HepG2 (cell line): ENCODE results near the gene GBP7. TPM values are rescaled to one million over a fixed set of nuclear protein-coding genes. Genes with fewer than 3 reads are reported as not detected.

Source experiments
- ELF3 ChIP-seq: IDR thresholded peaks from 2 replicates; pipeline ENCODE4 v1.6.1; 2016; ENCODE audit warnings: missing genetic modification reagents, missing compliant biosample characterization
- HDAC6 ChIP-seq: fragments of 200-600 bp; sonication (generic); IDR thresholded peaks from 2 replicates; pipeline ENCODE4 v1.7.0; 2017; ENCODE audit warnings: mild to moderate bottlenecking, antibody characterized with exemption, low read length, low read depth
- HOXA5 ChIP-seq: sonication (generic); formaldehyde crosslinking; IDR thresholded peaks from 2 replicates; pipeline ENCODE4 v1.4.0; 2020; ENCODE audit warnings: missing genetic modification reagents
- IRF2 ChIP-seq: IDR thresholded peaks from 2 replicates; pipeline ENCODE4 v1.6.1; 2018; ENCODE audit warnings: missing genetic modification reagents, missing compliant biosample characterization
- MTF1 ChIP-seq: sonication (generic); formaldehyde crosslinking; IDR thresholded peaks from 2 replicates; pipeline ENCODE4 v1.5.0; 2020; ENCODE audit warnings: missing genetic modification reagents
- MYNN ChIP-seq: sonication (generic); formaldehyde crosslinking; IDR thresholded peaks from 2 replicates; pipeline ENCODE4 v1.4.0; 2020; ENCODE audit warnings: mild to moderate bottlenecking, low read depth, missing genetic modification reagents
- NFKBIZ ChIP-seq: IDR thresholded peaks from 2 replicates; pipeline ENCODE4 v1.6.1; 2018; ENCODE audit warnings: missing genetic modification reagents, missing compliant biosample characterization
- NR2C2 ChIP-seq: sonication (generic); formaldehyde crosslinking; IDR thresholded peaks from 2 replicates; pipeline ENCODE4 v1.4.0; 2020; ENCODE audit warnings: missing genetic modification reagents, mild to moderate bottlenecking, moderate library complexity, borderline replicate concordance
- PCBP1 ChIP-seq: fragments of 200-400 bp; formaldehyde crosslinking; IDR thresholded peaks from 2 replicates; pipeline ENCODE4 v1.6.1; 2017; ENCODE audit warnings: mild to moderate bottlenecking, low read depth, low read length, borderline replicate concordance
- SIN3B ChIP-seq: fragments of 150-350 bp; IDR thresholded peaks from 2 replicates; pipeline ENCODE4 v1.6.1; 2014; ENCODE audit warnings: low read length
- SMC3 ChIP-seq: IDR thresholded peaks from 2 replicates; pipeline ENCODE4 v1.6.1; 2011; ENCODE audit warnings: low read length, improper control_type of control experiment
- SNRNP70 ChIP-seq: fragments of 200-400 bp; formaldehyde crosslinking; IDR thresholded peaks from 2 replicates; pipeline ENCODE4 v1.6.1; 2017; ENCODE audit warnings: mild to moderate bottlenecking, low read depth, low read length, moderate library complexity
- SSRP1 ChIP-seq: IDR thresholded peaks from 2 replicates; pipeline ENCODE4 v1.6.1; 2016; ENCODE audit warnings: control low read depth
- STAG1 ChIP-seq: sonication (generic); formaldehyde crosslinking; IDR thresholded peaks from 2 replicates; pipeline ENCODE4 v1.4.0; 2020; ENCODE audit warnings: missing genetic modification reagents
- TBX3 ChIP-seq: fragments of 450-650 bp; IDR thresholded peaks from 2 replicates; pipeline ENCODE4 v1.6.1; 2017; ENCODE audit warnings: antibody characterized with exemption, mild to moderate bottlenecking, inconsistent platforms, borderline replicate concordance
- ZEB1 ChIP-seq: IDR thresholded peaks from 2 replicates; pipeline ENCODE4 v1.6.1; 2012; ENCODE audit warnings: mild to moderate bottlenecking, low read depth, inconsistent platforms; ENCODE audit not compliant: insufficient replicate concordance
- ZNF282 ChIP-seq: fragments of 450-650 bp; IDR thresholded peaks from 2 replicates; pipeline ENCODE4 v1.6.1; 2018; ENCODE audit not compliant: partially characterized antibody
- ZNF713 ChIP-seq: sonication (generic); formaldehyde crosslinking; IDR thresholded peaks from 2 replicates; pipeline ENCODE4 v1.4.0; 2020; ENCODE audit warnings: mild to moderate bottlenecking, missing genetic modification reagents
- ZNF773 ChIP-seq: sonication (generic); formaldehyde crosslinking; IDR thresholded peaks from 2 replicates; pipeline ENCODE4 v1.4.0; 2020; ENCODE audit warnings: missing genetic modification reagents, borderline replicate concordance
- polyA plus RNA-seq, 8 experiments: library from polyadenylated mRNA; depleted of rRNA in 3 of 8; stranded (reverse) in 7 of 8; unstranded in 1 of 8; fragments of >200 nt; fragmentation: Illumina TruSeq in 4 of 8; extraction: Trizol in 4 of 8; gene quantifications; 2 replicates each; pipeline versions ENCODE4 v1.2.1 to v1.2.3, GENCODE V29; 2011 to 2016; ENCODE audit warnings: low read depth in 4 of 8, missing spikeins in 1 of 8, mixed read lengths in 1 of 8; ENCODE audit not compliant: insufficient read depth in 1 of 8
- total RNA-seq, 5 experiments: library from RNA; depleted of rRNA; stranded (reverse); fragments of >200 nt; fragmentation: Illumina TruSeq; extraction: Trizol; gene quantifications; 2 replicates each; pipeline ENCODE4 v1.2.3, GENCODE V29; 2016; ENCODE audit warnings: low read depth in 1 of 5
- TF ChIP-seq, protein P1 (sequence below): sonication (generic); formaldehyde crosslinking; conservative IDR thresholded peaks from 2 replicates; pipeline ENCODE4 v1.4.0; 2020; ENCODE audit warnings: missing genetic modification reagents
- TF ChIP-seq, protein P2 (sequence below): sonication (generic); formaldehyde crosslinking; conservative IDR thresholded peaks from 2 replicates; pipeline ENCODE4 v1.4.0; 2020; ENCODE audit warnings: missing genetic modification reagents
- TF ChIP-seq, protein P3 (sequence below): sonication (generic); formaldehyde crosslinking; IDR thresholded peaks from 2 replicates; pipeline ENCODE4 v1.5.0; 2020; ENCODE audit warnings: mild to moderate bottlenecking, missing genetic modification reagents, moderate library complexity
- TF ChIP-seq, protein P4 (sequence below): sonication (generic); formaldehyde crosslinking; IDR thresholded peaks from 2 replicates; pipeline ENCODE4 v1.5.0; 2020; ENCODE audit warnings: missing genetic modification reagents, mild to moderate bottlenecking, borderline replicate concordance
- TF ChIP-seq, protein P5 (sequence below): fragments of 450-650 bp; IDR thresholded peaks from 2 replicates; pipeline ENCODE4 v1.6.1; 2017; ENCODE audit warnings: mild to moderate bottlenecking

Gene GBP7
- total and polyA plus RNA-seq, 2 of the 13 experiments (the other 11 are each of a cell fraction or from before 2014, with no cell fraction given), result not detected

DNA sequence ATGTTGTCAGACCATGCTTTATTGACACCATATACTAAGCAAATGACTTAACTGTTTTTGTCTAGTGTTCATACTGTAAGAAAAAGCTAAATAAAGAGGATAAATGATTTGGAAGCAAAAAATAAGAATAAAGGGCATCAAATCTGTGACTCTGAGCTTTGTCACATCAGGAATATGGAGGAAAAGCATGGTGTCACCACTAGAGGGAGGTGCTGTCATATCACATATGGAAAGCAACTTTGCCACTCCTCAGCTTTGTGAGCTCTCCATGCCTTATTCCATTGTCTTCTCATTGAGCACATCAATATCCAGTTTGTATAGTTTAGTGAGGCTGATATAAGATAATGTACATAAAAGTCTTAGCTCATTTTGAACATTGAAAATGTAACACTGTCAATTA lies 90.0 kb downstream of the GBP7 start (continued):
- TF ChIP-seq, protein P1, sequence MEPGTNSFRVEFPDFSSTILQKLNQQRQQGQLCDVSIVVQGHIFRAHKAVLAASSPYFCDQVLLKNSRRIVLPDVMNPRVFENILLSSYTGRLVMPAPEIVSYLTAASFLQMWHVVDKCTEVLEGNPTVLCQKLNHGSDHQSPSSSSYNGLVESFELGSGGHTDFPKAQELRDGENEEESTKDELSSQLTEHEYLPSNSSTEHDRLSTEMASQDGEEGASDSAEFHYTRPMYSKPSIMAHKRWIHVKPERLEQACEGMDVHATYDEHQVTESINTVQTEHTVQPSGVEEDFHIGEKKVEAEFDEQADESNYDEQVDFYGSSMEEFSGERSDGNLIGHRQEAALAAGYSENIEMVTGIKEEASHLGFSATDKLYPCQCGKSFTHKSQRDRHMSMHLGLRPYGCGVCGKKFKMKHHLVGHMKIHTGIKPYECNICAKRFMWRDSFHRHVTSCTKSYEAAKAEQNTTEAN (CRISPR knock-in tag), result no peak
- TF ChIP-seq PCBP1 (no peak), ELF3 (CRISPR knock-in tag) (no peak), IRF2 (no peak), MTF1 (CRISPR knock-in tag) (no peak), NFKBIZ (no peak), MYNN (CRISPR knock-in tag) (no peak), NR2C2 (no peak), SMC3 (peak; percentile 81), SNRNP70 (no peak), HDAC6 (no peak), SSRP1 (CRISPR knock-in tag) (no peak), ZNF773 (CRISPR knock-in tag) (no peak), ZNF713 (CRISPR knock-in tag) (no peak), SIN3B (no peak), ZNF282 (no peak), STAG1 (CRISPR knock-in tag) (peak; percentile 89), ZEB1 (no peak), HOXA5 (CRISPR knock-in tag) (no peak), TBX3 (no peak)
- TF ChIP-seq, protein P2, sequence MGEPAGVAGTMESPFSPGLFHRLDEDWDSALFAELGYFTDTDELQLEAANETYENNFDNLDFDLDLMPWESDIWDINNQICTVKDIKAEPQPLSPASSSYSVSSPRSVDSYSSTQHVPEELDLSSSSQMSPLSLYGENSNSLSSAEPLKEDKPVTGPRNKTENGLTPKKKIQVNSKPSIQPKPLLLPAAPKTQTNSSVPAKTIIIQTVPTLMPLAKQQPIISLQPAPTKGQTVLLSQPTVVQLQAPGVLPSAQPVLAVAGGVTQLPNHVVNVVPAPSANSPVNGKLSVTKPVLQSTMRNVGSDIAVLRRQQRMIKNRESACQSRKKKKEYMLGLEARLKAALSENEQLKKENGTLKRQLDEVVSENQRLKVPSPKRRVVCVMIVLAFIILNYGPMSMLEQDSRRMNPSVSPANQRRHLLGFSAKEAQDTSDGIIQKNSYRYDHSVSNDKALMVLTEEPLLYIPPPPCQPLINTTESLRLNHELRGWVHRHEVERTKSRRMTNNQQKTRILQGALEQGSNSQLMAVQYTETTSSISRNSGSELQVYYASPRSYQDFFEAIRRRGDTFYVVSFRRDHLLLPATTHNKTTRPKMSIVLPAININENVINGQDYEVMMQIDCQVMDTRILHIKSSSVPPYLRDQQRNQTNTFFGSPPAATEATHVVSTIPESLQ (CRISPR knock-in tag), result no peak
- TF ChIP-seq, protein P3, sequence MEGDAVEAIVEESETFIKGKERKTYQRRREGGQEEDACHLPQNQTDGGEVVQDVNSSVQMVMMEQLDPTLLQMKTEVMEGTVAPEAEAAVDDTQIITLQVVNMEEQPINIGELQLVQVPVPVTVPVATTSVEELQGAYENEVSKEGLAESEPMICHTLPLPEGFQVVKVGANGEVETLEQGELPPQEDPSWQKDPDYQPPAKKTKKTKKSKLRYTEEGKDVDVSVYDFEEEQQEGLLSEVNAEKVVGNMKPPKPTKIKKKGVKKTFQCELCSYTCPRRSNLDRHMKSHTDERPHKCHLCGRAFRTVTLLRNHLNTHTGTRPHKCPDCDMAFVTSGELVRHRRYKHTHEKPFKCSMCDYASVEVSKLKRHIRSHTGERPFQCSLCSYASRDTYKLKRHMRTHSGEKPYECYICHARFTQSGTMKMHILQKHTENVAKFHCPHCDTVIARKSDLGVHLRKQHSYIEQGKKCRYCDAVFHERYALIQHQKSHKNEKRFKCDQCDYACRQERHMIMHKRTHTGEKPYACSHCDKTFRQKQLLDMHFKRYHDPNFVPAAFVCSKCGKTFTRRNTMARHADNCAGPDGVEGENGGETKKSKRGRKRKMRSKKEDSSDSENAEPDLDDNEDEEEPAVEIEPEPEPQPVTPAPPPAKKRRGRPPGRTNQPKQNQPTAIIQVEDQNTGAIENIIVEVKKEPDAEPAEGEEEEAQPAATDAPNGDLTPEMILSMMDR (CRISPR knock-in tag), result peak; percentile 78
- TF ChIP-seq, protein P4, sequence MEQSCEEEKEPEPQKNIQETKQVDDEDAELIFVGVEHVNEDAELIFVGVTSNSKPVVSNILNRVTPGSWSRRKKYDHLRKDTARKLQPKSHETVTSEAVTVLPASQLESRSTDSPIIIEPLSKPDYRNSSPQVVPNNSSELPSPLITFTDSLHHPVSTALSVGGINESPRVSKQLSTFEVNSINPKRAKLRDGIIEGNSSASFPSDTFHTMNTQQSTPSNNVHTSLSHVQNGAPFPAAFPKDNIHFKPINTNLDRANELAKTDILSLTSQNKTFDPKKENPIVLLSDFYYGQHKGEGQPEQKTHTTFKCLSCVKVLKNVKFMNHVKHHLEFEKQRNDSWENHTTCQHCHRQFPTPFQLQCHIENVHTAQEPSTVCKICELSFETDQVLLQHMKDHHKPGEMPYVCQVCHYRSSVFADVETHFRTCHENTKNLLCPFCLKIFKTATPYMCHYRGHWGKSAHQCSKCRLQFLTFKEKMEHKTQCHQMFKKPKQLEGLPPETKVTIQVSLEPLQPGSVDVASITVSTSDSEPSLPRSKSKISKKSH (CRISPR knock-in tag), result no peak
- TF ChIP-seq, protein P5, sequence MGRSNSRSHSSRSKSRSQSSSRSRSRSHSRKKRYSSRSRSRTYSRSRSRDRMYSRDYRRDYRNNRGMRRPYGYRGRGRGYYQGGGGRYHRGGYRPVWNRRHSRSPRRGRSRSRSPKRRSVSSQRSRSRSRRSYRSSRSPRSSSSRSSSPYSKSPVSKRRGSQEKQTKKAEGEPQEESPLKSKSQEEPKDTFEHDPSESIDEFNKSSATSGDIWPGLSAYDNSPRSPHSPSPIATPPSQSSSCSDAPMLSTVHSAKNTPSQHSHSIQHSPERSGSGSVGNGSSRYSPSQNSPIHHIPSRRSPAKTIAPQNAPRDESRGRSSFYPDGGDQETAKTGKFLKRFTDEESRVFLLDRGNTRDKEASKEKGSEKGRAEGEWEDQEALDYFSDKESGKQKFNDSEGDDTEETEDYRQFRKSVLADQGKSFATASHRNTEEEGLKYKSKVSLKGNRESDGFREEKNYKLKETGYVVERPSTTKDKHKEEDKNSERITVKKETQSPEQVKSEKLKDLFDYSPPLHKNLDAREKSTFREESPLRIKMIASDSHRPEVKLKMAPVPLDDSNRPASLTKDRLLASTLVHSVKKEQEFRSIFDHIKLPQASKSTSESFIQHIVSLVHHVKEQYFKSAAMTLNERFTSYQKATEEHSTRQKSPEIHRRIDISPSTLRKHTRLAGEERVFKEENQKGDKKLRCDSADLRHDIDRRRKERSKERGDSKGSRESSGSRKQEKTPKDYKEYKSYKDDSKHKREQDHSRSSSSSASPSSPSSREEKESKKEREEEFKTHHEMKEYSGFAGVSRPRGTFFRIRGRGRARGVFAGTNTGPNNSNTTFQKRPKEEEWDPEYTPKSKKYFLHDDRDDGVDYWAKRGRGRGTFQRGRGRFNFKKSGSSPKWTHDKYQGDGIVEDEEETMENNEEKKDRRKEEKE, result no peak
